COLO829 (cell line): Measurements from ENCODE around the gene SHBG.
"Not testable (repeated sequence)": the region's sequence is repeated elsewhere in the genome, so short reads cannot be mapped to it uniquely, and the experiment has no call there.

Source experiments
- DNase-seq: peaks from one replicate; pipeline ENCODE4 v3.0.0; 2012; ENCODE audit warnings: low spot score

The SHBG gene

GRCh38 chr17:7629939-7630571, at the start of gene SHBG:
Gene SHBG, plus strand, starts transcription at chr17:7630135. Its CDS starts 38 bp downstream, at chr17:7630173.
- no peak for DNase-seq

GRCh38 chr17:7580604-7581575, 49.0 kb upstream of the SHBG start:
- no peak for DNase-seq

- DNase-seq, result no peak
Measured at GRCh38 chr17:7582396-7583252, 47.3 kb upstream of the SHBG start.

- DNase-seq, result peak; percentile 95
Measured at GRCh38 chr17:7583253-7584109, 46.5 kb upstream of the SHBG start, which contains the start of gene MPDU1. Gene MPDU1, plus strand, starts transcription at chr17:7583852. Its CDS starts 11 bp downstream, at chr17:7583863.

- DNase-seq, result no peak
Measured at GRCh38 chr17:7586673-7587419, 43.1 kb upstream of the SHBG start.

- no peak for DNase-seq
Measured at GRCh38 chr17:7587420-7588151, 42.3 kb upstream of the SHBG start.

GRCh38 chr17:7588553-7589203, 41.3 kb upstream of the SHBG start:
- DNase-seq, result no peak

GRCh38 chr17:7589204-7589868, 40.6 kb upstream of the SHBG start:
- DNase-seq, result no peak

GRCh38 chr17:7589891-7590691, 39.8 kb upstream of the SHBG start, which contains the start of gene SOX15:
Gene SOX15, minus strand, starts transcription at chr17:7590094. Its CDS starts 418 bp downstream, at chr17:7589676.
- no peak for DNase-seq

GRCh38 chr17:7590743-7591142, 39.2 kb upstream of the SHBG start:
- DNase-seq, result no peak

- no peak for DNase-seq
Measured at GRCh38 chr17:7591596-7591995, 38.3 kb upstream of the SHBG start.

GRCh38 chr17:7592422-7593021, 37.4 kb upstream of the SHBG start:
- no peak for DNase-seq

GRCh38 chr17:7593296-7593695, 36.6 kb upstream of the SHBG start:
- DNase-seq, result no peak

- not testable (repeated sequence) for DNase-seq
Measured at GRCh38 chr17:7597561-7597960, 32.4 kb upstream of the SHBG start.

GRCh38 chr17:7606280-7606679, 23.7 kb upstream of the SHBG start:
- DNase-seq, result no peak

GRCh38 chr17:7610641-7611040, 19.3 kb upstream of the SHBG start:
- DNase-seq, result no peak

GRCh38 chr17:7611635-7612293, 18.2 kb upstream of the SHBG start:
- DNase-seq, result no peak
